GM23338 (cell line): Measurements from ENCODE around the gene FAM204A. TPM values are rescaled to one million over a fixed set of nuclear protein-coding genes. Genes with fewer than 3 reads are reported as not detected.

Experiments used
- ATAC-seq: fragments of 200-7000 bp; cut with Tn5 transposase; 3 replicates; pipeline ENCODE4 v1.9.1; 2020
- DNase-seq: peaks from one replicate; pipeline ENCODE4 v3.0.0-alpha.2; 2015; ENCODE audit warnings: low spot score
- H2AFZ ChIP-seq: fragments of 200-600 bp; sonication (generic); 2 replicates; pipeline ENCODE4 v1.8.0; 2016; ENCODE audit warnings: antibody characterized with exemption, mild to moderate bottlenecking, moderate library complexity
- H3F3A ChIP-seq: fragments of 200-600 bp; sonication (generic); replicated peaks from 2 replicates; pipeline ENCODE4 v1.8.0; 2017; ENCODE audit warnings: antibody characterized with exemption, mixed run types, low read depth
- H3K27ac ChIP-seq: fragments of 200-600 bp; sonication (generic); 2 replicates; pipeline ENCODE4 v1.6.1; 2016; ENCODE audit warnings: low read depth
- H3K27me3 ChIP-seq: fragments of 200-600 bp; sonication (generic); 2 replicates; pipeline ENCODE4 v1.8.0; 2016; ENCODE audit warnings: mild to moderate bottlenecking, mixed run types, moderate library complexity; ENCODE audit not compliant: insufficient read depth
- H3K36me3 ChIP-seq: fragments of 200-600 bp; sonication (generic); 2 replicates; pipeline ENCODE4 v1.8.0; 2016; ENCODE audit warnings: mild to moderate bottlenecking; ENCODE audit not compliant: insufficient read depth
- H3K4me1 ChIP-seq: fragments of 200-600 bp; sonication (generic); 2 replicates; pipeline ENCODE4 v1.8.0; 2016; ENCODE audit warnings: mild to moderate bottlenecking, moderate library complexity; ENCODE audit not compliant: insufficient read depth
- H3K4me2 ChIP-seq: fragments of 200-600 bp; sonication (generic); 2 replicates; pipeline ENCODE4 v1.7.1; 2017; ENCODE audit warnings: mixed run types
- H3K4me3 ChIP-seq: fragments of 200-600 bp; sonication (generic); 2 replicates; pipeline ENCODE4 v1.6.1; 2016; ENCODE audit warnings: mixed run types
- H3K79me2 ChIP-seq: fragments of 200-600 bp; sonication (generic); replicated peaks from 2 replicates; pipeline ENCODE4 v1.8.0; 2017; ENCODE audit warnings: mild to moderate bottlenecking; ENCODE audit not compliant: insufficient read depth
- H3K9me2 ChIP-seq: fragments of 200-600 bp; sonication (generic); 2 replicates; pipeline ENCODE4 v1.8.0; 2017; ENCODE audit not compliant: insufficient read depth
- H4K20me1 ChIP-seq: fragments of 200-600 bp; sonication (generic); replicated peaks from 2 replicates; pipeline ENCODE4 v1.8.0; 2017; ENCODE audit warnings: mild to moderate bottlenecking; ENCODE audit not compliant: insufficient read depth
- H3K27ac Mint-ChIP-seq: 2 replicates; pipeline ENCODE4 v1.8.0; 2020; ENCODE audit warnings: inconsistent platforms, mild to moderate bottlenecking, moderate library complexity, mixed read lengths
- H3K27me3 Mint-ChIP-seq: 3 replicates; pipeline ENCODE4 v1.8.0; 2022; ENCODE audit warnings: low read depth, mild to moderate bottlenecking, moderate library complexity, mixed read lengths, inconsistent platforms; ENCODE audit not compliant: insufficient read depth, poor library complexity
- H3K36me3 Mint-ChIP-seq: 3 replicates; pipeline ENCODE4 v1.8.0; 2021; ENCODE audit warnings: low read depth, mild to moderate bottlenecking, inconsistent platforms, moderate library complexity, mixed read lengths
- H3K4me1 Mint-ChIP-seq: 3 replicates; pipeline ENCODE4 v1.8.0; 2020; ENCODE audit warnings: mild to moderate bottlenecking, inconsistent platforms, mixed read lengths
- H3K4me3 Mint-ChIP-seq: 3 replicates; pipeline ENCODE4 v1.8.0; 2021; ENCODE audit warnings: moderate library complexity, mild to moderate bottlenecking, inconsistent platforms, mixed read lengths
- H3K9me3 Mint-ChIP-seq: 3 replicates; pipeline ENCODE4 v1.8.0; 2020; ENCODE audit warnings: moderate library complexity, mild to moderate bottlenecking, inconsistent platforms, mixed read lengths
- CREB1 ChIP-seq: fragments of 250-450 bp; sonication (Bioruptor Pico); IDR thresholded peaks from 2 replicates; pipeline ENCODE4 v1.5.0; 2020; ENCODE audit warnings: low read depth, mild to moderate bottlenecking, moderate library complexity
- ETS1 ChIP-seq: IDR thresholded peaks from 2 replicates; pipeline ENCODE4 v1.6.1; 2016; ENCODE audit warnings: antibody characterized with exemption
- EZH2 ChIP-seq: fragments of 200-600 bp; sonication (generic); IDR thresholded peaks from one replicate; pipeline ENCODE4 v1.8.0; 2017; ENCODE audit warnings: antibody characterized with exemption, mild to moderate bottlenecking, low read depth; ENCODE audit not compliant: unreplicated experiment
- EZH2phosphoT487 ChIP-seq: fragments of 200-600 bp; sonication (generic); IDR thresholded peaks from one replicate; pipeline ENCODE4 v1.8.1; 2018; ENCODE audit warnings: antibody characterized with exemption; ENCODE audit not compliant: unreplicated experiment
- JUNB ChIP-seq: IDR thresholded peaks from one replicate; pipeline ENCODE4 v1.6.1; 2016; ENCODE audit warnings: antibody characterized with exemption; ENCODE audit not compliant: unreplicated experiment
- NANOG ChIP-seq: IDR thresholded peaks from 2 replicates; pipeline ENCODE4 v1.6.1; 2016; ENCODE audit warnings: antibody characterized with exemption, borderline replicate concordance
- POLR2AphosphoS5 ChIP-seq: IDR thresholded peaks from 2 replicates; pipeline ENCODE4 v1.6.1; 2016; ENCODE audit warnings: antibody characterized with exemption, low read depth
- STAT1 ChIP-seq: IDR thresholded peaks from one replicate; pipeline ENCODE4 v1.6.1; 2016; ENCODE audit warnings: antibody characterized with exemption; ENCODE audit not compliant: unreplicated experiment
- polyA plus RNA-seq: library from polyadenylated mRNA; unstranded; fragments of >200 nt; fragmentation: Nextera tagmentation; extraction: Ambion mirVana; gene quantifications from 2 replicates; pipeline ENCODE4 v1.2.1, GENCODE V29; 2016
- total RNA-seq: library from RNA; depleted of rRNA; stranded (reverse); fragments of >200 nt; shearing (Covaris generic); gene quantifications from 2 replicates; pipeline ENCODE4 v1.2.3, GENCODE V29; 2014
- TF ChIP-seq, protein P1 (sequence below), 2 experiments: fragments of 200-600 bp in 1 of 2; sonication (generic) in 1 of 2; conservative IDR thresholded peaks; 2 replicates each; pipeline versions ENCODE4 v1.5.1 to v1.6.1; 2016 to 2017; ENCODE audit warnings: antibody characterized with exemption in 2 of 2, low read depth in 2 of 2, mild to moderate bottlenecking in 2 of 2, moderate library complexity in 1 of 2

The FAM204A gene
- total and polyA plus RNA-seq, 2 experiments from 2014 or later = 31.6 to 72.0 TPM

DNA sequence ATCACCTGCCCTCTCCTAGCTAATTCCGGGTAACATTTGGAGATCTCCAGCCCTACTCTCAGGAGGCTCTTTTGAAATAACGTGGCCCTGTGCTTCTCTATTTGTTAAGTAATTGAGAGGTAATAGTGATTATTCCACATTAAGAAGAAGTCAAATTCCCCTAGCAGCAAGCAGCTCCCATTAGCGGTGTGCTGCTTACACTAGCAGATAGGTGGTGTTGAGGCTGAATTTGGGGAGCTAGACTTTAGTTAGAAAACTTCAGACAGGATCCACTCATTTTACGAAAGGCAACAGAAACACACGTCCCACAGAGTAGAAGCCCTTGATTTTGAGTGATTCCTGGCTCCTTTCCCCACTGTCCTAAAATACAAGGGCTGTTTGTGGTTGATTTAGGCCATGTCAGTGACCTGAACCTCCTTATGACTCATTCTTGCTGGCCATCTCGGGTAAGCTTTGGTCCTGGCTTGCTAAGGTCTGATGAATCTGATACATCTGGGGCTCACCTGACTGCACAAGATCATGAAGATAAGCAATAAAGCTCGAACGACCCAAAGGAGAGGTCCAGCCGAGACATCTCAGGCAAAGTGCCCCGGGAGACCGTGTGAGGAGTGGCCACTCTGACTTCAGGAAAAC, 77.2 kb downstream of the FAM204A start:
- Histone ChIP-seq H3F3A (no peaks in the 10 kb centered on the region), H3K27ac (no peak overlapping the region), H3K79me2 (no peaks in the 10 kb centered on the region), H3K4me1 (peaks cover 12% of the 10 kb centered on the region; the same call in 1 of the 2 replicates), H3K4me3 (no peak overlapping the region), H3K27me3 (peaks cover 97% of the 10 kb centered on the region), H3K9me2 (no peaks in the 10 kb centered on the region), H3K36me3 (no peaks in the 10 kb centered on the region), H2AFZ (no peak overlapping the region), H3K4me2 (no peak overlapping the region), H4K20me1 (peaks cover 2% of the 10 kb centered on the region; the same call in 1 of the 2 replicates)
- no peaks in the 10 kb centered on the region for H3K9me3 Mint-ChIP-seq
- ATAC-seq = peak; percentile 51
- peaks cover 8% of the 10 kb centered on the region for H3K4me1 Mint-ChIP-seq
- no peak overlapping the region for H3K4me3 Mint-ChIP-seq
- no peaks in the 10 kb centered on the region for H3K36me3 Mint-ChIP-seq
- H3K27me3 Mint-ChIP-seq = peaks cover 70% of the 10 kb centered on the region
- DNase-seq = peak; percentile 34
- no peak overlapping the region for H3K27ac Mint-ChIP-seq
- TF ChIP-seq STAT1 = no peak
- no peak for TF ChIP-seq POLR2AphosphoS5
- no peak for TF ChIP-seq ETS1
- TF ChIP-seq, protein P1, sequence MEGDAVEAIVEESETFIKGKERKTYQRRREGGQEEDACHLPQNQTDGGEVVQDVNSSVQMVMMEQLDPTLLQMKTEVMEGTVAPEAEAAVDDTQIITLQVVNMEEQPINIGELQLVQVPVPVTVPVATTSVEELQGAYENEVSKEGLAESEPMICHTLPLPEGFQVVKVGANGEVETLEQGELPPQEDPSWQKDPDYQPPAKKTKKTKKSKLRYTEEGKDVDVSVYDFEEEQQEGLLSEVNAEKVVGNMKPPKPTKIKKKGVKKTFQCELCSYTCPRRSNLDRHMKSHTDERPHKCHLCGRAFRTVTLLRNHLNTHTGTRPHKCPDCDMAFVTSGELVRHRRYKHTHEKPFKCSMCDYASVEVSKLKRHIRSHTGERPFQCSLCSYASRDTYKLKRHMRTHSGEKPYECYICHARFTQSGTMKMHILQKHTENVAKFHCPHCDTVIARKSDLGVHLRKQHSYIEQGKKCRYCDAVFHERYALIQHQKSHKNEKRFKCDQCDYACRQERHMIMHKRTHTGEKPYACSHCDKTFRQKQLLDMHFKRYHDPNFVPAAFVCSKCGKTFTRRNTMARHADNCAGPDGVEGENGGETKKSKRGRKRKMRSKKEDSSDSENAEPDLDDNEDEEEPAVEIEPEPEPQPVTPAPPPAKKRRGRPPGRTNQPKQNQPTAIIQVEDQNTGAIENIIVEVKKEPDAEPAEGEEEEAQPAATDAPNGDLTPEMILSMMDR (conservative IDR thresholded peaks at IDR 0.05; ENCODE audit: low read depth in 2 of 2) = peak in 1 of 2 experiments; percentile 12; a peak in 1 of 4 replicates

GRCh38 chr10:118264252-118264651, 77.9 kb downstream of the FAM204A start:
- H4K20me1 ChIP-seq = no peaks in the 10 kb centered on the region; the same call in 1 of the 2 replicates
- no peaks in the 10 kb centered on the region for H3K79me2 ChIP-seq
- H3K4me1 ChIP-seq = peaks cover 12% of the 10 kb centered on the region; the same call in 1 of the 2 replicates
- H3K27ac ChIP-seq = no peak overlapping the region
- no peak for ATAC-seq
- no peak overlapping the region for H3K4me3 ChIP-seq
- no peak for DNase-seq
- H3F3A ChIP-seq = no peaks in the 10 kb centered on the region
- H3K27ac Mint-ChIP-seq = no peak overlapping the region
- H3K36me3 ChIP-seq = no peaks in the 10 kb centered on the region
- H3K36me3 Mint-ChIP-seq = no peaks in the 10 kb centered on the region
- H2AFZ ChIP-seq = no peak overlapping the region
- H3K27me3 ChIP-seq = peaks cover 90% of the 10 kb centered on the region
- H3K4me2 ChIP-seq = no peak overlapping the region
- TF ChIP-seq EZH2 (no peak), CREB1 (CRISPR knock-in tag) (no peak), ETS1 (no peak), NANOG (no peak), EZH2phosphoT487 (no peak), JUNB (no peak)
- H3K4me1 Mint-ChIP-seq = peaks cover 8% of the 10 kb centered on the region
- H3K4me3 Mint-ChIP-seq = no peak overlapping the region
- H3K9me2 ChIP-seq = no peaks in the 10 kb centered on the region
- H3K9me3 Mint-ChIP-seq = no peaks in the 10 kb centered on the region
- peaks cover 66% of the 10 kb centered on the region for H3K27me3 Mint-ChIP-seq
